ENCODE measurements around the gene DTX2.
"Not testable (repeated sequence)": the region's sequence is repeated elsewhere in the genome, so short reads cannot be mapped to it uniquely, and the experiment has no call there.

DTX2 gene

GRCh38 chr7:76502836-76503235 is 41.3 kb downstream of the DTX2 start:
- H3K36me3 ChIP-seq (ENCODE audit: control insufficient read depth, insufficient read depth, low read length); H3K9ac ChIP-seq (ENCODE audit: low read length); H3K4me1 ChIP-seq (ENCODE audit: control insufficient read depth, insufficient read depth, low read length); H3K4me3 ChIP-seq (ENCODE audit: low read length); H3K27me3 ChIP-seq (ENCODE audit: control insufficient read depth, insufficient read depth, low read length); H3K27ac ChIP-seq (ENCODE audit: low read depth, low read length): not testable (repeated sequence)

GRCh38 chr7:76503244-76503643 is 41.7 kb downstream of the DTX2 start:
- not testable (repeated sequence) for H3K4me1 ChIP-seq (ENCODE audit: control insufficient read depth, insufficient read depth, low read length); H3K9ac ChIP-seq (ENCODE audit: low read length); H3K4me3 ChIP-seq (ENCODE audit: low read length); H3K36me3 ChIP-seq (ENCODE audit: control insufficient read depth, insufficient read depth, low read length); H3K27ac ChIP-seq (ENCODE audit: low read depth, low read length); H3K27me3 ChIP-seq (ENCODE audit: control insufficient read depth, insufficient read depth, low read length)

- not testable (repeated sequence) for H3K27me3 ChIP-seq (ENCODE audit: control insufficient read depth, insufficient read depth, low read length); H3K9ac ChIP-seq (ENCODE audit: low read length); H3K4me3 ChIP-seq (ENCODE audit: low read length); H3K36me3 ChIP-seq (ENCODE audit: control insufficient read depth, insufficient read depth, low read length); H3K27ac ChIP-seq (ENCODE audit: low read depth, low read length); H3K4me1 ChIP-seq (ENCODE audit: control insufficient read depth, insufficient read depth, low read length)
Measured at GRCh38 chr7:76504351-76505167, 43.0 kb downstream of the DTX2 start.

- Histone ChIP-seq H3K4me1 (ENCODE audit: control insufficient read depth, insufficient read depth, low read length) (no peaks in the 10 kb centered on the region), H3K36me3 (ENCODE audit: control insufficient read depth, insufficient read depth, low read length) (peaks cover 4% of the 10 kb centered on the region), H3K4me3 (ENCODE audit: low read length) (no peak overlapping the region), H3K27ac (ENCODE audit: low read depth, low read length) (no peak overlapping the region), H3K27me3 (ENCODE audit: control insufficient read depth, insufficient read depth, low read length) (no peaks in the 10 kb centered on the region), H3K9ac (ENCODE audit: low read length) (no peak overlapping the region)
Measured at GRCh38 chr7:76505168-76506080, 43.9 kb downstream of the DTX2 start.

- Histone ChIP-seq H3K4me3 (ENCODE audit: low read length) (no peak overlapping the region), H3K9ac (ENCODE audit: low read length) (no peak overlapping the region), H3K27me3 (ENCODE audit: control insufficient read depth, insufficient read depth, low read length) (no peaks in the 10 kb centered on the region), H3K4me1 (ENCODE audit: control insufficient read depth, insufficient read depth, low read length) (no peaks in the 10 kb centered on the region), H3K36me3 (ENCODE audit: control insufficient read depth, insufficient read depth, low read length) (peaks cover 4% of the 10 kb centered on the region), H3K27ac (ENCODE audit: low read depth, low read length) (no peak overlapping the region)
Measured at GRCh38 chr7:76506081-76506440, 44.6 kb downstream of the DTX2 start.

GRCh38 chr7:76506643-76507042 is 45.1 kb downstream of the DTX2 start:
- not testable (repeated sequence) for H3K9ac ChIP-seq (ENCODE audit: low read length); H3K36me3 ChIP-seq (ENCODE audit: control insufficient read depth, insufficient read depth, low read length); H3K4me3 ChIP-seq (ENCODE audit: low read length); H3K27ac ChIP-seq (ENCODE audit: low read depth, low read length); H3K4me1 ChIP-seq (ENCODE audit: control insufficient read depth, insufficient read depth, low read length); H3K27me3 ChIP-seq (ENCODE audit: control insufficient read depth, insufficient read depth, low read length)

GRCh38 chr7:76507723-76508406 is 46.4 kb downstream of the DTX2 start:
- Histone ChIP-seq H3K27me3 (ENCODE audit: control insufficient read depth, insufficient read depth, low read length) (no peaks in the 10 kb centered on the region), H3K4me1 (ENCODE audit: control insufficient read depth, insufficient read depth, low read length) (no peaks in the 10 kb centered on the region), H3K4me3 (ENCODE audit: low read length) (no peak overlapping the region), H3K27ac (ENCODE audit: low read depth, low read length) (no peak overlapping the region), H3K9ac (ENCODE audit: low read length) (no peak overlapping the region), H3K36me3 (ENCODE audit: control insufficient read depth, insufficient read depth, low read length) (peaks cover 4% of the 10 kb centered on the region)

GRCh38 chr7:76509931-76510877 is 48.7 kb downstream of the DTX2 start, which contains the start of gene UPK3B:
Gene UPK3B, plus strand, starts transcription at chr7:76510552. Its CDS starts 101 bp downstream, at chr7:76510653.
- Histone ChIP-seq H3K36me3 (ENCODE audit: control insufficient read depth, insufficient read depth, low read length) (peaks cover 2% of the 10 kb centered on the region), H3K4me3 (ENCODE audit: low read length) (no peak within 1 kb of the TSS), H3K27ac (ENCODE audit: low read depth, low read length) (no peak within 1 kb of the TSS), H3K4me1 (ENCODE audit: control insufficient read depth, insufficient read depth, low read length) (no peaks in the 10 kb centered on the region), H3K9ac (ENCODE audit: low read length) (no peak within 1 kb of the TSS), H3K27me3 (ENCODE audit: control insufficient read depth, insufficient read depth, low read length) (no peaks in the 10 kb centered on the region)

GRCh38 chr7:76511200-76511910 is 49.8 kb downstream of the DTX2 start:
- not testable (repeated sequence) for H3K4me3 ChIP-seq (ENCODE audit: low read length); H3K4me1 ChIP-seq (ENCODE audit: control insufficient read depth, insufficient read depth, low read length); H3K27me3 ChIP-seq (ENCODE audit: control insufficient read depth, insufficient read depth, low read length); H3K36me3 ChIP-seq (ENCODE audit: control insufficient read depth, insufficient read depth, low read length); H3K9ac ChIP-seq (ENCODE audit: low read length); H3K27ac ChIP-seq (ENCODE audit: low read depth, low read length)

GRCh38 chr7:76511911-76512885 is 50.7 kb downstream of the DTX2 start:
- H3K27ac ChIP-seq (ENCODE audit: low read depth, low read length); H3K4me3 ChIP-seq (ENCODE audit: low read length); H3K36me3 ChIP-seq (ENCODE audit: control insufficient read depth, insufficient read depth, low read length); H3K27me3 ChIP-seq (ENCODE audit: control insufficient read depth, insufficient read depth, low read length); H3K4me1 ChIP-seq (ENCODE audit: control insufficient read depth, insufficient read depth, low read length); H3K9ac ChIP-seq (ENCODE audit: low read length): not testable (repeated sequence)

All from rectal smooth muscle tissue (tissue), 1 donor.